Kidney epithelial cell (primary cell): ENCODE results near the gene PFDN1. TPM values are rescaled to one million over a fixed set of nuclear protein-coding genes. Genes with fewer than 3 reads are reported as not detected.

Experiments
- DNase-seq: peaks from one replicate; pipeline ENCODE4 v3.0.0-alpha.2; 2010; ENCODE audit warnings: low read depth
- H3K27me3 ChIP-seq: 2 replicates; pipeline ENCODE4 v1.6.0; 2011; ENCODE audit warnings: low read length; ENCODE audit not compliant: control insufficient read depth, insufficient read depth
- H3K36me3 ChIP-seq: 2 replicates; pipeline ENCODE4 v1.5.1; 2011; ENCODE audit warnings: low read length; ENCODE audit not compliant: control insufficient read depth, insufficient read depth
- H3K4me3 ChIP-seq: 2 replicates; pipeline ENCODE4 v1.5.1; 2011; ENCODE audit warnings: low read depth, mild to moderate bottlenecking, control low read depth, low read length
- total RNA-seq: library from RNA; depleted of rRNA; stranded (reverse); fragments of >200 nt; gene quantifications from 2 replicates; pipeline ENCODE4 v1.2.3, GENCODE V29; 2015
- TF ChIP-seq, protein P1 (sequence below): IDR thresholded peaks from 2 replicates; pipeline ENCODE4 v1.5.1; 2011; ENCODE audit warnings: mild to moderate bottlenecking, moderate library complexity, low read length, control low read depth, inconsistent platforms; ENCODE audit not compliant: insufficient read depth, poor library complexity, severe bottlenecking

The PFDN1 gene
- total RNA-seq, 1 donor from 2014 or later = 124 TPM

DNA sequence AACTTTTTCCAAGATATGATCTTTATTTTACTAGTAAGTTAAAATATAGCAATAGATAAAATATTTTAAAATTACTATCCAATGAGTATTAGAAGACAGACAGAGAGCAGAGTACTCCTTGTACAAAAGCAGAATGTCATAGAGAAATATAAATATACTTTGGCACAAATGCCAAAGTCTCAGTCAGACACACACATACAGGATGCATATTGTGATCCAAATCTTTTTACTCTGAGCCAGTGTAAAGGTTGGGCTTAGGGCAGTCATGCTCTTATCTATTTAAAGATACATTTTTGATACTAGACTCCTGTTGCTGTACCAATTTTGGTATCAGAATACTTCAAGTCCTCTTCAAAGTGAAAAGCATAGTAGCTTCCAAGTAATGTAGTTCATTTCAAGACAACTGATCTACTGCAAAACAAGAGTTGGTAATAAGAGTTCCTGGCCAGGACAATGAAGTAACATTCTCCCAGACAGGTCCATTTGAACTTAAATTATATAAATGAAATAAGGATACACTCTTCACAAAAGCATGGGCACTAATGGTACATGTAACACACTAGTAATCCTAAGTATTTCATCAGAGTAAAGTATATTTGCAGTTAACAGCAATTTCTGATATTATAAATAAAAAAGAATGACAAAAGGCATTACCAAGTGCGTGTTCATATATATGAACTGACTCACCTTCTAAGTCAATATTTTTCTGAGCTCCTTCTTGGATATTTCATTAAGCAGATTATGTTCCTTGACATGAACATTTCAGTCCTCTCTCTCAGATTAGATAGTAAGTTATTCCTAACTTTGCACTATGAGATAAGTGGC is 10.5 kb downstream of the PFDN1 start:
- H3K27me3 ChIP-seq = no peaks in the 10 kb centered on the region

DNA sequence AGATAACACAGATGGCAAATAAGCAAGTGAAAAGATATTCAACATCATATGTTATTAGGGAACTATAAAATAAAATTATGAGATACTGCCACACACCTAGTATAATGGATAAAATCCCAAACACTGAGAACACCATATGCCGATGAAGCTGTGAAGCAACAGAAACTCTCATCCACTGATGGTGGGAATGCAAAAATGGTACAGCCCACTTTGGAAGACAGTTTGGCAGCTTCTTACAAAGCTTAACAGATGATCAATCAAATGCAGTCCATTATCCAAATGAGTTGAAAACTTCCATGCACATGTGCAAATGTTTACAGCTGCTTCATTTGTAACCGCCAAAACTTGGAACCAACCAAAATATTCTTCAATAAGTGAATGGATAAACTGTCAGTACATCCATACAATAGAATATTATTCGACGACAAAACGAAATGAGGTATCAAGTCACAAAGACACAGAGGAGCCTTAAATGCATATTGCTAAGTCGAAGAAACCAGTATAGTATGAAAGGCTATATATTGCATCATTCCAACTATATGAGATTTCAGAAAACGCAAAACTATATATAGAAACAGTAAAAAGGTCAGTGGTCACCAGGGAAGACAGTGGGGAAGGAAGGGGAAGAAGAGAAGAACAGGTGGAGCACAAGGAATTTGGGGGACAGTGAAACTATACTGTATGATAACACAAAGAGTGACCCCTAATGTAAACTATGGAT is 14.9 kb downstream of the PFDN1 start:
- no peaks in the 10 kb centered on the region for H3K36me3 ChIP-seq
- TF ChIP-seq, protein P1, sequence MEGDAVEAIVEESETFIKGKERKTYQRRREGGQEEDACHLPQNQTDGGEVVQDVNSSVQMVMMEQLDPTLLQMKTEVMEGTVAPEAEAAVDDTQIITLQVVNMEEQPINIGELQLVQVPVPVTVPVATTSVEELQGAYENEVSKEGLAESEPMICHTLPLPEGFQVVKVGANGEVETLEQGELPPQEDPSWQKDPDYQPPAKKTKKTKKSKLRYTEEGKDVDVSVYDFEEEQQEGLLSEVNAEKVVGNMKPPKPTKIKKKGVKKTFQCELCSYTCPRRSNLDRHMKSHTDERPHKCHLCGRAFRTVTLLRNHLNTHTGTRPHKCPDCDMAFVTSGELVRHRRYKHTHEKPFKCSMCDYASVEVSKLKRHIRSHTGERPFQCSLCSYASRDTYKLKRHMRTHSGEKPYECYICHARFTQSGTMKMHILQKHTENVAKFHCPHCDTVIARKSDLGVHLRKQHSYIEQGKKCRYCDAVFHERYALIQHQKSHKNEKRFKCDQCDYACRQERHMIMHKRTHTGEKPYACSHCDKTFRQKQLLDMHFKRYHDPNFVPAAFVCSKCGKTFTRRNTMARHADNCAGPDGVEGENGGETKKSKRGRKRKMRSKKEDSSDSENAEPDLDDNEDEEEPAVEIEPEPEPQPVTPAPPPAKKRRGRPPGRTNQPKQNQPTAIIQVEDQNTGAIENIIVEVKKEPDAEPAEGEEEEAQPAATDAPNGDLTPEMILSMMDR = no peak
- no peak for DNase-seq

More for the DNA sequence above, 10.5 kb downstream of the PFDN1 start:
- no peak for DNase-seq
- H3K4me3 ChIP-seq = no peak overlapping the region
- TF ChIP-seq, protein P1 = no peak
- no peaks in the 10 kb centered on the region for H3K36me3 ChIP-seq

GRCh38 chr5:140286424-140286823 is 16.5 kb downstream of the PFDN1 start:
- Histone ChIP-seq H3K36me3 (no peaks in the 10 kb centered on the region), H3K4me3 (no peak overlapping the region), H3K27me3 (no peaks in the 10 kb centered on the region)
- DNase-seq = no peak
- TF ChIP-seq, protein P1 = no peak

More for the DNA sequence above, 14.9 kb downstream of the PFDN1 start:
- no peaks in the 10 kb centered on the region for H3K27me3 ChIP-seq
- H3K4me3 ChIP-seq = no peak overlapping the region

GRCh38 chr5:140284013-140284412 is 18.9 kb downstream of the PFDN1 start:
- no peak for DNase-seq
- TF ChIP-seq, protein P1 = no peak
- H3K36me3 ChIP-seq = no peaks in the 10 kb centered on the region
- H3K27me3 ChIP-seq = no peaks in the 10 kb centered on the region
- no peak overlapping the region for H3K4me3 ChIP-seq

GRCh38 chr5:140282266-140282665 is 20.6 kb downstream of the PFDN1 start:
- DNase-seq = no peak
- Histone ChIP-seq H3K27me3 (no peaks in the 10 kb centered on the region), H3K36me3 (no peaks in the 10 kb centered on the region), H3K4me3 (no peak overlapping the region)
- TF ChIP-seq, protein P1 = no peak
